ENCODE results near the gene PHF21A. TPM values are rescaled to one million over a fixed set of nuclear protein-coding genes. Genes with fewer than 3 reads are reported as not detected.

Gene PHF21A
- total RNA-seq, 1 experiment from 2014 or later: 29.4 TPM

DNA sequence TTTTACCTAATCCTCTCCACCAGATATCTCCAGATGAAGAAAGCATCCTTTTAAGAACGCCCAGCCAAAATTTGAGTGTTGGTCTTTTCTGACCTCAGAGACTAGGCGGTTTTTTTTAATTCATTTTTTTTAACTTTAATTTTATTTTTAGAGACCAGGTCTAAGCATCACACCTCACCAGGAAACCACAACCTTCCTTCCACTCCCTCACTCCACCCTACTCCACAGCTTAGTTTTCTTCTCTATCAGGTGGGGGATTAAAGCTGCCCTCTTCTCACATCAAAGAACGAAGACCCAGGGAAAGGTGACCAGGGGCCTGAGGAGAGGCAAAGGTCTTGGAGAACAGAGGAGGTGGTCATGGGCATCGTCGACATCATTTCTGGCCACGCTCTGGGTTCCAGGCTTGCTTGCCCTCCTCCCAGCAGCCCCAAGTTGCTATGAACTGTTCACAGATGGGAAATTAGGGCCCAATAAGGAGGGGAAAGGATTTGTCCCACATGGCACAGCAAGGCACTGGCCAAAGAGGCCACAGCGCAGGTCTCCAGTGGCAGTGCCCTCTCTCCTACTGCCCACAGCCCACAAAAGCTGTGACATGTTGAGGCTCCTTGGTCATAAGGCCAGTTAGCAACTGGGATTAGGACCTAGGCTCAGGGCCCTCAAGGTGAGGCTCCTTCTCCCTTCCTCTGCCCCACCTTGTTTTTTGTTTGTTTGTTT lies 202.1 kb downstream of the PHF21A start (continued):
- TF ChIP-seq E2F4 (CRISPR knock-in tag; IDR thresholded peaks at IDR 0.05; ENCODE audit: borderline replicate concordance, low read depth): no peak
- TF ChIP-seq, protein P1, sequence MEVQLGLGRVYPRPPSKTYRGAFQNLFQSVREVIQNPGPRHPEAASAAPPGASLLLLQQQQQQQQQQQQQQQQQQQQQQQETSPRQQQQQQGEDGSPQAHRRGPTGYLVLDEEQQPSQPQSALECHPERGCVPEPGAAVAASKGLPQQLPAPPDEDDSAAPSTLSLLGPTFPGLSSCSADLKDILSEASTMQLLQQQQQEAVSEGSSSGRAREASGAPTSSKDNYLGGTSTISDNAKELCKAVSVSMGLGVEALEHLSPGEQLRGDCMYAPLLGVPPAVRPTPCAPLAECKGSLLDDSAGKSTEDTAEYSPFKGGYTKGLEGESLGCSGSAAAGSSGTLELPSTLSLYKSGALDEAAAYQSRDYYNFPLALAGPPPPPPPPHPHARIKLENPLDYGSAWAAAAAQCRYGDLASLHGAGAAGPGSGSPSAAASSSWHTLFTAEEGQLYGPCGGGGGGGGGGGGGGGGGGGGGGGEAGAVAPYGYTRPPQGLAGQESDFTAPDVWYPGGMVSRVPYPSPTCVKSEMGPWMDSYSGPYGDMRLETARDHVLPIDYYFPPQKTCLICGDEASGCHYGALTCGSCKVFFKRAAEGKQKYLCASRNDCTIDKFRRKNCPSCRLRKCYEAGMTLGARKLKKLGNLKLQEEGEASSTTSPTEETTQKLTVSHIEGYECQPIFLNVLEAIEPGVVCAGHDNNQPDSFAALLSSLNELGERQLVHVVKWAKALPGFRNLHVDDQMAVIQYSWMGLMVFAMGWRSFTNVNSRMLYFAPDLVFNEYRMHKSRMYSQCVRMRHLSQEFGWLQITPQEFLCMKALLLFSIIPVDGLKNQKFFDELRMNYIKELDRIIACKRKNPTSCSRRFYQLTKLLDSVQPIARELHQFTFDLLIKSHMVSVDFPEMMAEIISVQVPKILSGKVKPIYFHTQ (CRISPR knock-in tag; IDR thresholded peaks at IDR 0.05): no peak
- TF ChIP-seq MYBL2 (CRISPR knock-in tag; IDR thresholded peaks at IDR 0.05): no peak
- TF ChIP-seq GRHL2 (CRISPR knock-in tag; IDR thresholded peaks at IDR 0.05; ENCODE audit: insufficient replicate concordance, severe bottlenecking): no peak
- TF ChIP-seq ATF1 (CRISPR knock-in tag; IDR thresholded peaks at IDR 0.05): no peak
- TF ChIP-seq, protein P2, sequence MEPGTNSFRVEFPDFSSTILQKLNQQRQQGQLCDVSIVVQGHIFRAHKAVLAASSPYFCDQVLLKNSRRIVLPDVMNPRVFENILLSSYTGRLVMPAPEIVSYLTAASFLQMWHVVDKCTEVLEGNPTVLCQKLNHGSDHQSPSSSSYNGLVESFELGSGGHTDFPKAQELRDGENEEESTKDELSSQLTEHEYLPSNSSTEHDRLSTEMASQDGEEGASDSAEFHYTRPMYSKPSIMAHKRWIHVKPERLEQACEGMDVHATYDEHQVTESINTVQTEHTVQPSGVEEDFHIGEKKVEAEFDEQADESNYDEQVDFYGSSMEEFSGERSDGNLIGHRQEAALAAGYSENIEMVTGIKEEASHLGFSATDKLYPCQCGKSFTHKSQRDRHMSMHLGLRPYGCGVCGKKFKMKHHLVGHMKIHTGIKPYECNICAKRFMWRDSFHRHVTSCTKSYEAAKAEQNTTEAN (CRISPR knock-in tag; IDR thresholded peaks at IDR 0.05): no peak
- no peak for TF ChIP-seq ZNF396 (CRISPR knock-in tag; IDR thresholded peaks at IDR 0.05; ENCODE audit: borderline replicate concordance)
- no peak for TF ChIP-seq TEAD1 (CRISPR knock-in tag; IDR thresholded peaks at IDR 0.05)
- no peak for TF ChIP-seq ZSCAN18 (CRISPR knock-in tag; IDR thresholded peaks at IDR 0.05)
- no peak for TF ChIP-seq ZNF121 (CRISPR knock-in tag; IDR thresholded peaks at IDR 0.05)

DNA sequence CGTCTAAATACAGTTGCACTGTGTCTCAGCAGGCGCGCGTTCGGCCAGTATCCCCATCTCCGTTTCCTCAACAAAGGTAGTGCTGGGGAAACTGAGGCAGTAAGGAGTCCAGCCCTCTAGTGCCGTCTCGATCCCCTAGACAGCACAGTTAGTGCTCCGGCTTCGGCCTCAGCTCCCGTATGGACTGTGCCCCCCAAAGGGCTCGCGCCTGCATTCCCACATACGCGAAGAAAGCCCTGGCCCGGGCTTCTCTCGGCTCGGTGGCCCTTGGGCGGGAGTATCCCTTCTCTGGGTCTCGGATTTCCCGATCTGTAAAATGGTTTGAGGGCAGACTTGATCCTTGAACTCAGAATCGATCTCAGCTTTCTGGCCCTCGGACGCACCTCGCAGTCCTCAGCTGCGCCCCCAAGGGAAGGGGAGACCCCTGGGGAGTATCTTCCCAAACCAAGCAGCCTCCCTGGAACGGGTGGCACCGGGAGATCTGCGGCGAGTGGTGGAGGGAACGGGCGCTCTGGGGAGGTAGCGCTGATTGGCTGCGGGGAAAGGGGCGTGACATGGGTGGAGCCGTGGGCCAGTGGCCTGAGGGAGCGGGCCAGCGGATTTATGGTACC lies 202.8 kb downstream of the PHF21A start:
- H3K27ac Mint-ChIP-seq: peak overlapping the region; percentile 96
- CTCF ChIA-PET: interaction anchor here (0.9 to 1.7 kb wide), 9 partner anchors 19 to 147 kb away, joined by 3 to 17 read pairs (median 4); partner anchors contain the start of gene CRY2
- POLR2A ChIA-PET: interaction anchor here (0.7 to 1.7 kb wide), 9 partner anchors 12 to 325 kb away, joined by 3 to 8 read pairs (median 4); no protein-coding TSS in a partner anchor
- ATAC-seq: peak; percentile 23
- peak; percentile 80 for DNase-seq (ENCODE audit: low spot score)
- H3K4me1 Mint-ChIP-seq: peaks cover 32% of the 10 kb centered on the region
- H3K27me3 Mint-ChIP-seq (ENCODE audit: low read depth): peaks cover 2% of the 10 kb centered on the region; the same call in 1 of the 2 replicates
- peaks cover 3% of the 10 kb centered on the region; the same call in 1 of the 2 replicates for H3K36me3 Mint-ChIP-seq
- H3K4me3 Mint-ChIP-seq: peak overlapping the region; percentile 93
- H3K9me3 Mint-ChIP-seq: no peaks in the 10 kb centered on the region
- 0 out of 2 replicates have a peak, but pooled peaks have one; percentile 41 for TF ChIP-seq ETV6 (CRISPR knock-in tag; IDR thresholded peaks at IDR 0.05)
- TF ChIP-seq TEAD4 (CRISPR knock-in tag; IDR thresholded peaks at IDR 0.05): no peak
- no peak for TF ChIP-seq JUN (CRISPR knock-in tag; IDR thresholded peaks at IDR 0.05)
- TF ChIP-seq, protein P2 (CRISPR knock-in tag; IDR thresholded peaks at IDR 0.05): no peak
- 0 out of 2 replicates have a peak, but pooled peaks have one; percentile 4 for TF ChIP-seq CREM (CRISPR knock-in tag; IDR thresholded peaks at IDR 0.05)
- TF ChIP-seq NFYB (CRISPR knock-in tag; conservative IDR thresholded peaks at IDR 0.05; ENCODE audit: low read depth): 0 out of 2 replicates have a peak, but pooled peaks have one; percentile 43
- no peak for TF ChIP-seq JAZF1 (CRISPR knock-in tag; IDR thresholded peaks at IDR 0.05)
- TF ChIP-seq FOXP1 (CRISPR knock-in tag; IDR thresholded peaks at IDR 0.05; ENCODE audit: borderline replicate concordance): peak; percentile 23; the same call in 1 of the 2 replicates
- peak; percentile 92 for TF ChIP-seq ZNF423 (CRISPR knock-in tag; IDR thresholded peaks at IDR 0.05)
- TF ChIP-seq HMGXB4 (CRISPR knock-in tag; IDR thresholded peaks at IDR 0.05): 0 out of 2 replicates have a peak, but pooled peaks have one; percentile 50
- TF ChIP-seq TEAD1 (CRISPR knock-in tag; IDR thresholded peaks at IDR 0.05): no peak
- no peak for TF ChIP-seq RORB (CRISPR knock-in tag; IDR thresholded peaks at IDR 0.05)
- TF ChIP-seq ATF3 (CRISPR knock-in tag; conservative IDR thresholded peaks at IDR 0.05): no peak
- no peak for TF ChIP-seq E2F4 (CRISPR knock-in tag; IDR thresholded peaks at IDR 0.05; ENCODE audit: borderline replicate concordance, low read depth)

All from WTC11 (cell line).